Hepatocyte (in vitro differentiated cells): ENCODE measurements around the gene NIPA2. TPM values are rescaled to one million over a fixed set of nuclear protein-coding genes. Genes with fewer than 3 reads are reported as not detected.
A peak's percentile ranks its signal among the peaks of the same experiment; 100 is the strongest.

Experiments
- DNase-seq: peaks from one replicate; pipeline ENCODE4 v3.0.0-alpha.2; 2016; ENCODE audit warnings: low spot score
- H2AFZ ChIP-seq: fragments of 200-600 bp; sonication (generic); 2 replicates; pipeline ENCODE4 v1.6.0; 2016; ENCODE audit warnings: antibody characterized with exemption, mild to moderate bottlenecking
- H3K27ac ChIP-seq: fragments of 200-600 bp; sonication (generic); 2 replicates; pipeline ENCODE4 v1.5.1; 2016; ENCODE audit warnings: mild to moderate bottlenecking
- H3K27me3 ChIP-seq: fragments of 200-600 bp; sonication (generic); 2 replicates; pipeline ENCODE4 v1.6.1; 2016
- H3K36me3 ChIP-seq: fragments of 200-600 bp; sonication (generic); replicated peaks from 2 replicates; pipeline ENCODE4 v1.5.1; 2016; ENCODE audit warnings: low read depth; ENCODE audit not compliant: insufficient read depth
- H3K4me1 ChIP-seq: fragments of 200-600 bp; sonication (generic); 2 replicates; pipeline ENCODE4 v1.5.1; 2016; ENCODE audit warnings: mild to moderate bottlenecking, moderate library complexity; ENCODE audit not compliant: insufficient read depth
- H3K4me2 ChIP-seq: fragments of 200-600 bp; sonication (generic); 2 replicates; pipeline ENCODE4 v1.6.0; 2016
- H3K4me3 ChIP-seq: fragments of 200-600 bp; sonication (generic); 2 replicates; pipeline ENCODE4 v1.5.1; 2016; ENCODE audit warnings: mild to moderate bottlenecking
- H3K79me2 ChIP-seq: fragments of 200-600 bp; sonication (generic); 2 replicates; pipeline ENCODE4 v1.6.0; 2017; ENCODE audit warnings: mild to moderate bottlenecking
- H3K9me2 ChIP-seq: fragments of 200-600 bp; sonication (generic); replicated peaks from 2 replicates; pipeline ENCODE4 v1.6.0; 2017; ENCODE audit warnings: mild to moderate bottlenecking; ENCODE audit not compliant: insufficient read depth
- H3K9me3 ChIP-seq: fragments of 200-600 bp; sonication (generic); 2 replicates; pipeline ENCODE4 v1.5.1; 2016; ENCODE audit warnings: low read depth, mild to moderate bottlenecking
- H4K20me1 ChIP-seq: fragments of 200-600 bp; sonication (generic); 2 replicates; pipeline ENCODE4 v1.6.0; 2016; ENCODE audit warnings: mild to moderate bottlenecking; ENCODE audit not compliant: insufficient read depth, poor library complexity, severe bottlenecking
- EZH2 ChIP-seq: fragments of 200-600 bp; sonication (generic); IDR thresholded peaks from 2 replicates; pipeline ENCODE4 v1.6.1; 2016; ENCODE audit warnings: antibody characterized with exemption, mild to moderate bottlenecking, borderline replicate concordance
- EZH2phosphoT487 ChIP-seq: fragments of 200-600 bp; sonication (generic); IDR thresholded peaks from one replicate; pipeline ENCODE4 v1.6.1; 2018; ENCODE audit warnings: antibody characterized with exemption, mild to moderate bottlenecking, low read depth, moderate library complexity; ENCODE audit not compliant: unreplicated experiment, severe bottlenecking
- WGBS: methylation state at CpG from one replicate; pipeline ENCODE4 v1.1.6; 2016; ENCODE audit warnings: low lambda C conversion rate; ENCODE audit errors: missing lambda C conversion rate; 5-methylcytosine and 5-hydroxymethylcytosine counted together
- polyA plus RNA-seq: library from polyadenylated mRNA; unstranded; fragments of >200 nt; fragmentation: Nextera tagmentation; extraction: Ambion mirVana; gene quantifications from 2 replicates; pipeline ENCODE4 v1.2.1, GENCODE V29; 2016
- total RNA-seq: library from RNA; depleted of rRNA; stranded (reverse); fragments of >200 nt; gene quantifications from 2 replicates; pipeline ENCODE4 v1.2.3, GENCODE V29; 2014
- TF ChIP-seq, protein P1 (sequence below): fragments of 200-600 bp; sonication (generic); IDR thresholded peaks from 2 replicates; pipeline ENCODE4 v1.5.1; 2016; ENCODE audit warnings: antibody characterized with exemption, mild to moderate bottlenecking; ENCODE audit not compliant: poor library complexity

The NIPA2 gene
- total and polyA plus RNA-seq, 2 experiments from 2014 or later: 52.7 to 77.2 TPM

DNA sequence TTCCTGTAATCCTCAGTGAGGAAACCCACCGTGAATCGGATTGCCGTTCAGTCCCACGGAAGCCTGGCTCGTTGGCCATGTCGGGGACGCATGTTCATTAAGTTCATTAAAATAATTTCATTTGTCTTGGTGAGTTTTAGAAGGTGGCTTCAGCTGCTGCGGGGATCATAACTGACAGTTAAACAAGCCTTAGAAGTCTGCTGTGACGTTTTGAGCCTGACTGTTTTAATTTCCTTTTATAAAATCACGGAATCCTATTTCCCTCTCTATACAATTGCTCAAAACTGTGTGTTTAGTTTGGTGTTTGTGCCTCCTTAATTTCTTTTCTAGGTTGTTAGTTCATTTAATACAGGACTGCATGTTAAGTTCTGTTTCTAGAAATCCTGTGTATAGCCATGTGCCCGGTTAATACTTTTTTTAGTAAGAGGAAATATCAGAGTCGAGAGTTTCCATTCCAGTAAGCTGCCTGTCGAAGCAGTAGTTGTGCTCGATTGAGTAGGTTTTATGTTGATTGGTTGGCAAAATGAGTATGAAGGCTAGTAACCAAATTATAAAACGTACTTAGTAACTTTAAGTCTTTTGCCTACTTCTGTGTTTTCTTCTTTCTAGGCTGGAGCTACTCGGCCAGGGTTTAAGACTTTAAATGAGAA is 705 bp downstream of the NIPA2 start:
- peaks cover 53% of the 10 kb centered on the region for H3K79me2 ChIP-seq
- TF ChIP-seq EZH2 (no peak), EZH2phosphoT487 (no peak)
- TF ChIP-seq, protein P1, sequence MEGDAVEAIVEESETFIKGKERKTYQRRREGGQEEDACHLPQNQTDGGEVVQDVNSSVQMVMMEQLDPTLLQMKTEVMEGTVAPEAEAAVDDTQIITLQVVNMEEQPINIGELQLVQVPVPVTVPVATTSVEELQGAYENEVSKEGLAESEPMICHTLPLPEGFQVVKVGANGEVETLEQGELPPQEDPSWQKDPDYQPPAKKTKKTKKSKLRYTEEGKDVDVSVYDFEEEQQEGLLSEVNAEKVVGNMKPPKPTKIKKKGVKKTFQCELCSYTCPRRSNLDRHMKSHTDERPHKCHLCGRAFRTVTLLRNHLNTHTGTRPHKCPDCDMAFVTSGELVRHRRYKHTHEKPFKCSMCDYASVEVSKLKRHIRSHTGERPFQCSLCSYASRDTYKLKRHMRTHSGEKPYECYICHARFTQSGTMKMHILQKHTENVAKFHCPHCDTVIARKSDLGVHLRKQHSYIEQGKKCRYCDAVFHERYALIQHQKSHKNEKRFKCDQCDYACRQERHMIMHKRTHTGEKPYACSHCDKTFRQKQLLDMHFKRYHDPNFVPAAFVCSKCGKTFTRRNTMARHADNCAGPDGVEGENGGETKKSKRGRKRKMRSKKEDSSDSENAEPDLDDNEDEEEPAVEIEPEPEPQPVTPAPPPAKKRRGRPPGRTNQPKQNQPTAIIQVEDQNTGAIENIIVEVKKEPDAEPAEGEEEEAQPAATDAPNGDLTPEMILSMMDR: no peak
- no peaks in the 10 kb centered on the region for H3K27me3 ChIP-seq

DNA sequence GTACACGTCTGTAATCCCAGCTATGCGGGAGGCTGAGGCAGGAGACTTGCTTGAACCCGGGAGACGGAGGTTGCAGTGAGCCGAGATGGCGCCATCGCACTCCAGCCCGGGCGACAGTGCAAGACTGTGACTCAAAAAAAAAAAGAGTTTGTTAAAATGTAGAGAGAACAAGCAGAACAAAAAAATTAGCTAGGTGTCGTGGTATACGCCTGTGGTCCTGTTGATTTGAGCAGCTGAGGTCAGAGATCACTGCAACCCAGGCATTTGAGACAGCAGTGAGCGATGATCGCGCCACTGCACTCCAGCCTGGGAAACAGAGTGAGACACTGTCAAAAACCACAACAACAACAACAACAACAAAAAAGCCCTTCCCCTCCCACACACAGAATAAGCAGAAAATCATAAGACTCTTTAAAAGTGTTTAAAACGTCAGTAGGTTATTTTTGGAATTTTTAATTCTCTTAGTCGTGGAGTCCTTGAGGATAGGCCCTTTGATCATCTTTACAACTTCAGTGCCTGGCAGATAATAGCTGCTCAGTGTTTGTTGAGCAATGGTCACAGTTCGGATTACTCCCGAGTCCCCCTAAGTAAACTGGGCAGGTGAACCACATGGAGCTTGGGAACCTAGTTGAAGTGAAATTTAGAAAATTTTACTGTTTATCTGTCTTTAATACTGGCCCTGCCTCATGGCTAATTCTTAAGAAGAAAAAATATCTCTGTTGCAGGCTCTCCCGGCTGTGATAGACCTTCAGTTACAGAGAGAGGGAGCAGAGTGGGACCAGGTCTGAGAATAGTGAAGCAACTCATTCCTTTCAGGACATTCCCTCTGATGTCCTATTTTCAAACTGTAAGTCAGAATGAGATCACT is 6.2 kb downstream of the NIPA2 start:
- peaks cover 26% of the 10 kb centered on the region for H4K20me1 ChIP-seq
- peak overlapping the region; percentile 72 for H3K27ac ChIP-seq
- 78% methylated on average over 19 of the region's 19 CpGs for WGBS
- peaks cover 27% of the 10 kb centered on the region for H3K4me1 ChIP-seq
- H3K4me2 ChIP-seq: peak overlapping the region; percentile 52
- no peak overlapping the region for H2AFZ ChIP-seq
- no peaks in the 10 kb centered on the region for H3K9me3 ChIP-seq
- H3K79me2 ChIP-seq: peaks cover 99% of the 10 kb centered on the region
- TF ChIP-seq EZH2 (no peak), EZH2phosphoT487 (no peak)
- TF ChIP-seq, protein P1: no peak
- peaks cover 2% of the 10 kb centered on the region for H3K36me3 ChIP-seq
- no peaks in the 10 kb centered on the region for H3K9me2 ChIP-seq
- H3K27me3 ChIP-seq: no peaks in the 10 kb centered on the region
- DNase-seq: no peak
- no peak overlapping the region for H3K4me3 ChIP-seq

More for the DNA sequence above, 705 bp downstream of the NIPA2 start:
- H3K4me2 ChIP-seq: peak overlapping the region; percentile 82
- peak overlapping the region; percentile 74 for H2AFZ ChIP-seq
- H4K20me1 ChIP-seq: peaks cover 14% of the 10 kb centered on the region
- H3K27ac ChIP-seq: peak overlapping the region; percentile 96
- WGBS: 2% methylated on average over 16 of the region's 16 CpGs
- no peaks in the 10 kb centered on the region for H3K9me2 ChIP-seq
- H3K4me3 ChIP-seq: peak overlapping the region; percentile 63
- H3K4me1 ChIP-seq: peaks cover 8% of the 10 kb centered on the region
- DNase-seq: no peak
- peaks cover 2% of the 10 kb centered on the region for H3K36me3 ChIP-seq
- H3K9me3 ChIP-seq: no peaks in the 10 kb centered on the region

DNA sequence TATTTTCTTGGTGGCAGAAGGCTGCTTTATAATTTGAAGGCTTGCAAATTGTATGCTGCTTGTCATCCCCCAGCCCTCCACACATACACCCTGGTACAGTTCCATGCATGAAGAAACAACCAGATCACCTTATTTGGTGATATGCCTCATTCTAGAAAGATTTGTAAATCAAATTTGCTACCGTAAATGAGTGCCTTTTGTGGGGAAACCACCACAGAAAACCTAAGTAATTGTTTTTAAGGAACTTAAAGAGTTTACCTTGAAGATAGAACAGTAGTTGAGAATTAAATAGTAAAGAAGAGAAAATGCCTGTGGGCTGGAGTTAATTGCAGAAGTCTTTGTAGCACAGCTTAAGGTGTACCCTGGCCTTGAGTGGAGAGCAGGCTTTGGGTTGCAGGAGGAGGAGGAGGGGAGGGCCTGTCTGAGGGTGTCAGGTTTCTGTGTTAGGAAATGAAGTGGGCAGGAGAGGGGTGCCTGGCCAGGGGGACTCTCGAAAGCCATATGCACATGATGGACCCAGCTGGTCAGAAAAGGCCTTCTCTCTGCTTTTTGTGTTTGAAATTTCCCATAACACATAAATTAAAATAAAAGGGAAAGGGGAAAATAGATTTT is 6.9 kb downstream of the NIPA2 start:
- peak overlapping the region; percentile 52 for H3K4me2 ChIP-seq
- TF ChIP-seq, protein P1: no peak
- TF ChIP-seq EZH2: no peak
- TF ChIP-seq EZH2phosphoT487: no peak
- peak overlapping the region; percentile 72 for H3K27ac ChIP-seq
- H3K4me1 ChIP-seq: peaks cover 25% of the 10 kb centered on the region
- peak; percentile 18 for DNase-seq
- H3K79me2 ChIP-seq: peaks cover 99% of the 10 kb centered on the region
- 42% methylated on average over 2 of the region's 2 CpGs for WGBS
- H3K4me3 ChIP-seq: no peak overlapping the region
- H2AFZ ChIP-seq: no peak overlapping the region
- H3K9me2 ChIP-seq: no peaks in the 10 kb centered on the region
- peaks cover 27% of the 10 kb centered on the region for H4K20me1 ChIP-seq
- no peaks in the 10 kb centered on the region for H3K9me3 ChIP-seq
- H3K27me3 ChIP-seq: no peaks in the 10 kb centered on the region
- peaks cover 2% of the 10 kb centered on the region for H3K36me3 ChIP-seq
